GM23338 (cell line): ENCODE measurements around the gene TNFSF10.

Experiments used
- CREB1 ChIP-seq: fragments of 250-450 bp; sonication (Bioruptor Pico); IDR thresholded peaks from 2 replicates; pipeline ENCODE4 v1.5.0; 2020; ENCODE audit warnings: low read depth, mild to moderate bottlenecking, moderate library complexity
- CTCF ChIP-seq, 2 experiments: fragments of 200-600 bp in 1 of 2; sonication (generic) in 1 of 2; conservative IDR thresholded peaks; 2 replicates each; pipeline versions ENCODE4 v1.5.1 to v1.6.1; 2016 to 2017; ENCODE audit warnings: antibody characterized with exemption in 2 of 2, low read depth in 2 of 2, mild to moderate bottlenecking in 2 of 2, moderate library complexity in 1 of 2
- ETS1 ChIP-seq: IDR thresholded peaks from 2 replicates; pipeline ENCODE4 v1.6.1; 2016; ENCODE audit warnings: antibody characterized with exemption
- EZH2 ChIP-seq: fragments of 200-600 bp; sonication (generic); IDR thresholded peaks from one replicate; pipeline ENCODE4 v1.8.0; 2017; ENCODE audit warnings: antibody characterized with exemption, mild to moderate bottlenecking, low read depth; ENCODE audit not compliant: unreplicated experiment
- EZH2phosphoT487 ChIP-seq: fragments of 200-600 bp; sonication (generic); IDR thresholded peaks from one replicate; pipeline ENCODE4 v1.8.1; 2018; ENCODE audit warnings: antibody characterized with exemption; ENCODE audit not compliant: unreplicated experiment
- JUNB ChIP-seq: IDR thresholded peaks from one replicate; pipeline ENCODE4 v1.6.1; 2016; ENCODE audit warnings: antibody characterized with exemption; ENCODE audit not compliant: unreplicated experiment
- POLR2AphosphoS5 ChIP-seq: IDR thresholded peaks from 2 replicates; pipeline ENCODE4 v1.6.1; 2016; ENCODE audit warnings: antibody characterized with exemption, low read depth
- REST ChIP-seq: IDR thresholded peaks from one replicate; pipeline ENCODE4 v1.6.1; 2018; ENCODE audit warnings: antibody characterized with exemption; ENCODE audit not compliant: unreplicated experiment
- ZNF114 ChIP-seq: fragments of 250-450 bp; sonication (Bioruptor Pico); IDR thresholded peaks from 2 replicates; pipeline ENCODE4 v1.5.0; 2020; ENCODE audit warnings: mild to moderate bottlenecking, moderate library complexity
- ZNF331 ChIP-seq: fragments of 250-450 bp; sonication (Bioruptor Pico); IDR thresholded peaks from 2 replicates; pipeline ENCODE4 v1.5.0; 2020; ENCODE audit warnings: low read depth, mild to moderate bottlenecking, moderate library complexity

- TF ChIP-seq POLR2AphosphoS5 (no peak), CTCF (conservative IDR thresholded peaks at IDR 0.05; ENCODE audit: low read depth in 2 of 2) (no peak), EZH2phosphoT487 (no peak), CREB1 (CRISPR knock-in tag) (no peak), REST (no peak), EZH2 (no peak), ETS1 (no peak), ZNF331 (CRISPR knock-in tag) (no peak), ZNF114 (CRISPR knock-in tag) (no peak), JUNB (no peak)
Observed at GRCh38 chr3:172536993-172537419, 13.8 kb upstream of the TNFSF10 start.
